A673 (cell line): ENCODE data around the gene NF1.

Experiments
- CTCF ChIP-seq: fragments of 300-800, 200-600 bp; sonication (generic); conservative IDR thresholded peaks from 2 replicates; pipeline ENCODE4 v1.5.1; 2017; ENCODE audit warnings: low read depth, mild to moderate bottlenecking, antibody characterized with exemption, low read length, moderate library complexity, mixed read lengths
- EZH2 ChIP-seq: fragments of 200-600 bp; sonication (generic); IDR thresholded peaks from 2 replicates; pipeline ENCODE4 v1.6.1; 2017; ENCODE audit warnings: borderline replicate concordance, low read depth, mild to moderate bottlenecking, mixed read lengths, antibody characterized with exemption, low read length; ENCODE audit not compliant: poor library complexity, severe bottlenecking

- TF ChIP-seq EZH2 (no peak), CTCF (no peak)
Observed at GRCh38 chr17:31295489-31295871, 200.7 kb downstream of the NF1 start.
